Measurements from ENCODE around the gene CACNA1D. TPM values are rescaled to one million over a fixed set of nuclear protein-coding genes. Genes with fewer than 3 reads are reported as not detected.
A peak's percentile ranks its signal among the peaks of the same experiment; 100 is the strongest.

CACNA1D gene
- total RNA-seq, 1 donor from 2014 or later = 0.95 TPM

DNA sequence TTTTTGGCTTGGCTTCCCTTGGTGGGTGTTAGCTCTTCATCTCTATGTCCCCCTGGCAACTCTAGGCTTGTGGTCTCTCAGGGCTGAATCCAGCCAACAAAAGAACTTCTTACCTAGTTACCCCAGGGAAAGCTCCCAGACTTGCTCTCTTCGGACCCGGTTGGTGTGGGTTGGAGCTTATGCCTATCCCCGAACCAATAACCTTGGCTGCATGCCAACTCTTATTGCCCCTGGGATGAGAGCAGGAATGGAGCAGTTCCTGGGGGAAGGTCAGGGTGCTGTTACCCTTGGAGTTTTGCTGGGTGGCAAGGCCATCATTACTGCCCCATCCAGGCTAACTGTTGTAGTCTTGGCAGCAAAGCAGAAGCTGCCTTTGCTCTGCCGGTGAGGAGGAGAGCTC lies 147.8 kb downstream of the CACNA1D start:
- Mint-ChIP-seq H3K27ac (ENCODE audit: unreplicated experiment) (no peak overlapping the region), H3K4me1 (ENCODE audit: low read depth) (no peaks in the 10 kb centered on the region), H3K4me3 (ENCODE audit: unreplicated experiment) (no peak overlapping the region), H3K27me3 (ENCODE audit: low read depth) (peaks cover 14% of the 10 kb centered on the region), H3K9me3 (ENCODE audit: low read depth) (no peaks in the 10 kb centered on the region), H3K36me3 (ENCODE audit: low read depth) (no peaks in the 10 kb centered on the region)
- TF ChIP-seq CTCF (IDR thresholded peaks at IDR 0.05) = no peak
- DNase-seq (ENCODE audit: low spot score) = no peak

DNA sequence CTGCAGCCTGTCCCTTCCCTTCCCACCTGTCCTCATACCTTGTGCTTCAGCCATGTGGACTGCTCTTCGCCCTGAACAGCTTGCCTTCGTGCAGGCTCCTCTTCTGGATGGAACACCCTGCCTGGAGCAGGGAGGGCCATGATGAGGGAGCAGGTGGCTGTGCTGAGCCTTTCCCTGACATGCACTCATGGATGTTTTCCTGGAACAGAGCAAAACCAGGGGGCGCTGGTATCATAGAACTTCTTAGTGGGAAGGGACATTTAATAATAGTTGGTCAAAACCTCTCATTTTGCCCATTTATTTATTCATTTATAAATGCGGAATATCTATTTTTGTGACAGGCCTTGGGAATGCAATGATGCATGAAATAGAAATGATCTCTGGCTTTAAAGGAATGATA lies 149.3 kb downstream of the CACNA1D start:
- no peaks in the 10 kb centered on the region for H3K4me1 Mint-ChIP-seq (ENCODE audit: low read depth)
- peak; percentile 16 for TF ChIP-seq CTCF (IDR thresholded peaks at IDR 0.05)
- peaks cover 20% of the 10 kb centered on the region for H3K27me3 Mint-ChIP-seq (ENCODE audit: low read depth)
- H3K9me3 Mint-ChIP-seq (ENCODE audit: low read depth) = no peaks in the 10 kb centered on the region
- H3K36me3 Mint-ChIP-seq (ENCODE audit: low read depth) = no peaks in the 10 kb centered on the region
- no peak overlapping the region for H3K4me3 Mint-ChIP-seq (ENCODE audit: unreplicated experiment)
- DNase-seq (ENCODE audit: low spot score) = no peak
- H3K27ac Mint-ChIP-seq (ENCODE audit: unreplicated experiment) = no peak overlapping the region

- no peaks in the 10 kb centered on the region for H3K36me3 Mint-ChIP-seq (ENCODE audit: low read depth)
- TF ChIP-seq CTCF (IDR thresholded peaks at IDR 0.05) = no peak
- no peak overlapping the region for H3K4me3 Mint-ChIP-seq (ENCODE audit: unreplicated experiment)
- no peaks in the 10 kb centered on the region for H3K4me1 Mint-ChIP-seq (ENCODE audit: low read depth)
- peaks cover 31% of the 10 kb centered on the region for H3K27me3 Mint-ChIP-seq (ENCODE audit: low read depth)
- no peak overlapping the region for H3K27ac Mint-ChIP-seq (ENCODE audit: unreplicated experiment)
- no peaks in the 10 kb centered on the region for H3K9me3 Mint-ChIP-seq (ENCODE audit: low read depth)
- no peak for DNase-seq (ENCODE audit: low spot score)
These were observed 151.3 kb downstream of the CACNA1D start for GRCh38 chr3:53645754-53646153.

DNA sequence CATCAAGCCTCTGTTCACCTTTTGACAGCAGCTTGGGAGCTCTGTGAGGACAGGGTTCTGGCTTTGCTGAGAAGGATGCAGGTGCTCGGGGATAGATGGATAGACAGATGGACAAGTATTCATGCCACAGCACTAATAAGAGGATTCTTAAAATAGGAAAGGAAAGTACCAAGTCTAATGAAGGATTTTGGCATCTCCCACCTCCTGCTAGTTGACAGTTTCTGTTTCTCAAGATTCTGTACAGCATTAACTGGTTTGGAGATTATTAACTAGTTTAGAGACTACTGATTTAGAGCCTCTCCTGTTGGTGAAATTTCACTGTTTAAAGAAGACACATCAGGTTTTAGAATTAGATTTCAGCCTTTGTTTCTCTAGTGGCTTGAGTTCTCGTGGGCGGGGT lies 152.3 kb downstream of the CACNA1D start:
- Mint-ChIP-seq H3K36me3 (ENCODE audit: low read depth) (no peaks in the 10 kb centered on the region), H3K27ac (ENCODE audit: unreplicated experiment) (no peak overlapping the region), H3K27me3 (ENCODE audit: low read depth) (peaks cover 28% of the 10 kb centered on the region), H3K9me3 (ENCODE audit: low read depth) (no peaks in the 10 kb centered on the region), H3K4me3 (ENCODE audit: unreplicated experiment) (no peak overlapping the region), H3K4me1 (ENCODE audit: low read depth) (no peaks in the 10 kb centered on the region)
- no peak for TF ChIP-seq CTCF (IDR thresholded peaks at IDR 0.05)
- DNase-seq (ENCODE audit: low spot score) = no peak

DNA sequence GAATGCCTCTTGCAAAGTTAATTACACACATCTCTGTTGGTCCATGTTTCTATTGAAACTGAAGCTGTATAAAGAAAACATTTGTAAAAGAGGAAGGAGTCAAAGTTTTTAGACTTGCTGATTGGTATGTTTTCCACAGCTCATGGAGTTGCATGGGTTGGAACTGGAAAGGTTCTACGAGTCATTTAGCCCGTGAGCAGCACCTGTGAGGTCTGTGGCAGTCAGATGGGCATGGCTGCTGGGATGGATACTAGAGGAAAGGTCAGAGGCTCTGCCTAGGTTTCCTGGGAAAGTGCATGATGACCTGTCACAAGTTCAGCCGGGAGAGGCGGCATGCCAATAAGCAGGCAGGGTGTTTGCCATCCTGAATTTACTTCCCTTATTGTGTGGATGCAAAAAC lies 155.4 kb downstream of the CACNA1D start:
- Mint-ChIP-seq H3K9me3 (ENCODE audit: low read depth) (peaks cover 13% of the 10 kb centered on the region), H3K27ac (ENCODE audit: unreplicated experiment) (no peak overlapping the region), H3K4me1 (ENCODE audit: low read depth) (no peaks in the 10 kb centered on the region), H3K36me3 (ENCODE audit: low read depth) (no peaks in the 10 kb centered on the region), H3K4me3 (ENCODE audit: unreplicated experiment) (no peak overlapping the region), H3K27me3 (ENCODE audit: low read depth) (peaks cover 22% of the 10 kb centered on the region)
- TF ChIP-seq CTCF (IDR thresholded peaks at IDR 0.05) = no peak
- DNase-seq (ENCODE audit: low spot score) = no peak
